SK-N-SH treated with all-trans-retinoic acid at 6 μM for 48 hours (cell line): ENCODE measurements around the gene UVRAG.

Source experiments
- ATAC-seq: fragments of 200-7000 bp; cut with Tn5 transposase; 3 replicates; pipeline ENCODE4 v1.9.1; 2020; ENCODE audit warnings: mild to moderate bottlenecking, moderate library complexity
- ARNTL ChIP-seq: fragments of 450-650 bp; formaldehyde crosslinking; IDR thresholded peaks from 2 replicates; pipeline ENCODE4 v1.5.0; 2020; ENCODE audit warnings: low read depth, mild to moderate bottlenecking, moderate library complexity, borderline replicate concordance
- BACH2 ChIP-seq: fragments of 250-450 bp; sonication (Bioruptor Pico); IDR thresholded peaks from 2 replicates; pipeline ENCODE4 v1.9.0; 2021; ENCODE audit warnings: mild to moderate bottlenecking, borderline replicate concordance
- CREB5 ChIP-seq: fragments of 250-450 bp; sonication (Bioruptor Pico); IDR thresholded peaks from 2 replicates; pipeline ENCODE4 v1.5.1; 2020; ENCODE audit warnings: low read depth, mild to moderate bottlenecking, moderate library complexity
- CSDC2 ChIP-seq: fragments of 250-450 bp; sonication (Bioruptor Pico); IDR thresholded peaks from 2 replicates; pipeline ENCODE4 v1.5.0; 2020; ENCODE audit warnings: mild to moderate bottlenecking, moderate library complexity
- ESRRG ChIP-seq: fragments of 250-450 bp; sonication (Bioruptor Pico); IDR thresholded peaks from 2 replicates; pipeline ENCODE4 v1.6.1; 2021; ENCODE audit warnings: mild to moderate bottlenecking
- ISL1 ChIP-seq: fragments of 250-450 bp; sonication (Bioruptor Pico); IDR thresholded peaks from 2 replicates; pipeline ENCODE4 v2.1.2; 2022; ENCODE audit warnings: mild to moderate bottlenecking, moderate library complexity
- OSR1 ChIP-seq: fragments of 250-450 bp; sonication (Bioruptor Pico); IDR thresholded peaks from 2 replicates; pipeline ENCODE4 v1.8.0; 2022; ENCODE audit warnings: moderate library complexity, mild to moderate bottlenecking, inconsistent platforms
- POU6F1 ChIP-seq: fragments of 250-450 bp; sonication (Bioruptor Pico); IDR thresholded peaks from 2 replicates; pipeline ENCODE4 v1.8.0; 2021; ENCODE audit warnings: low read depth, mild to moderate bottlenecking, moderate library complexity, borderline replicate concordance
- PPARA ChIP-seq: fragments of 250-450 bp; sonication (Bioruptor Pico); IDR thresholded peaks from 2 replicates; pipeline ENCODE4 v1.5.0; 2020; ENCODE audit warnings: mild to moderate bottlenecking, borderline replicate concordance
- RARB ChIP-seq: fragments of 250-450 bp; sonication (Bioruptor Pico); IDR thresholded peaks from 2 replicates; pipeline ENCODE4 v1.8.0; 2021; ENCODE audit warnings: mild to moderate bottlenecking, moderate library complexity
- SNAI2 ChIP-seq: fragments of 250-450 bp; sonication (Bioruptor Pico); IDR thresholded peaks from 2 replicates; pipeline ENCODE4 v1.5.0; 2020; ENCODE audit warnings: mild to moderate bottlenecking, moderate library complexity
- TCF4 ChIP-seq: fragments of 250-450 bp; sonication (Bioruptor Pico); IDR thresholded peaks from 2 replicates; pipeline ENCODE4 v1.8.0; 2021; ENCODE audit warnings: mild to moderate bottlenecking, moderate library complexity, borderline replicate concordance
- TOX ChIP-seq: fragments of 250-450 bp; sonication (Bioruptor Pico); IDR thresholded peaks from 2 replicates; pipeline ENCODE4 v1.8.0; 2021; ENCODE audit warnings: mild to moderate bottlenecking, moderate library complexity, borderline replicate concordance
- TSHZ2 ChIP-seq: fragments of 250-450 bp; sonication (Bioruptor Pico); IDR thresholded peaks from 2 replicates; pipeline ENCODE4 v1.5.0; 2020; ENCODE audit warnings: mild to moderate bottlenecking, moderate library complexity
- ZC3H10 ChIP-seq: fragments of 250-450 bp; sonication (Bioruptor Pico); IDR thresholded peaks from 2 replicates; pipeline ENCODE4 v1.5.1; 2021; ENCODE audit warnings: mild to moderate bottlenecking, moderate library complexity
- ZFP3 ChIP-seq: fragments of 250-450 bp; sonication (Bioruptor Pico); IDR thresholded peaks from 2 replicates; pipeline ENCODE4 v1.5.0; 2020; ENCODE audit warnings: mild to moderate bottlenecking, moderate library complexity
- ZFP30 ChIP-seq: fragments of 450-650 bp; formaldehyde crosslinking; IDR thresholded peaks from 2 replicates; pipeline ENCODE4 v1.5.0; 2022; ENCODE audit warnings: mild to moderate bottlenecking, moderate library complexity
- ZNF565 ChIP-seq: fragments of 450-650 bp; formaldehyde crosslinking; conservative IDR thresholded peaks from 2 replicates; pipeline ENCODE4 v1.5.0; 2020; ENCODE audit warnings: low read depth, mild to moderate bottlenecking, moderate library complexity
- ZNF70 ChIP-seq: fragments of 450-650 bp; formaldehyde crosslinking; IDR thresholded peaks from 2 replicates; pipeline ENCODE4 v1.5.0; 2020; ENCODE audit warnings: mild to moderate bottlenecking, moderate library complexity
- TF ChIP-seq, protein P1 (sequence below): fragments of 250-450 bp; sonication (Bioruptor Pico); IDR thresholded peaks from 2 replicates; pipeline ENCODE4 v1.5.1; 2021; ENCODE audit warnings: mild to moderate bottlenecking, moderate library complexity
- TF ChIP-seq, protein P2 (sequence below): fragments of 250-450 bp; sonication (Bioruptor Pico); IDR thresholded peaks from 2 replicates; pipeline ENCODE4 v1.8.0; 2020; ENCODE audit warnings: mild to moderate bottlenecking, moderate library complexity, borderline replicate concordance

Gene UVRAG

GRCh38 chr11:75834728-75835127 lies 19.7 kb downstream of the UVRAG start (continued):
- TF ChIP-seq, protein P1, sequence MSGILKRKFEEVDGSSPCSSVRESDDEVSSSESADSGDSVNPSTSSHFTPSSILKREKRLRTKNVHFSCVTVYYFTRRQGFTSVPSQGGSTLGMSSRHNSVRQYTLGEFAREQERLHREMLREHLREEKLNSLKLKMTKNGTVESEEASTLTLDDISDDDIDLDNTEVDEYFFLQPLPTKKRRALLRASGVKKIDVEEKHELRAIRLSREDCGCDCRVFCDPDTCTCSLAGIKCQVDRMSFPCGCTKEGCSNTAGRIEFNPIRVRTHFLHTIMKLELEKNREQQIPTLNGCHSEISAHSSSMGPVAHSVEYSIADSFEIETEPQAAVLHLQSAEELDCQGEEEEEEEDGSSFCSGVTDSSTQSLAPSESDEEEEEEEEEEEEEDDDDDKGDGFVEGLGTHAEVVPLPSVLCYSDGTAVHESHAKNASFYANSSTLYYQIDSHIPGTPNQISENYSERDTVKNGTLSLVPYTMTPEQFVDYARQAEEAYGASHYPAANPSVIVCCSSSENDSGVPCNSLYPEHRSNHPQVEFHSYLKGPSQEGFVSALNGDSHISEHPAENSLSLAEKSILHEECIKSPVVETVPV (CRISPR knock-in tag): no peak
- no peak for TF ChIP-seq ZFP3 (CRISPR knock-in tag)
- no peak for TF ChIP-seq ZNF565

DNA sequence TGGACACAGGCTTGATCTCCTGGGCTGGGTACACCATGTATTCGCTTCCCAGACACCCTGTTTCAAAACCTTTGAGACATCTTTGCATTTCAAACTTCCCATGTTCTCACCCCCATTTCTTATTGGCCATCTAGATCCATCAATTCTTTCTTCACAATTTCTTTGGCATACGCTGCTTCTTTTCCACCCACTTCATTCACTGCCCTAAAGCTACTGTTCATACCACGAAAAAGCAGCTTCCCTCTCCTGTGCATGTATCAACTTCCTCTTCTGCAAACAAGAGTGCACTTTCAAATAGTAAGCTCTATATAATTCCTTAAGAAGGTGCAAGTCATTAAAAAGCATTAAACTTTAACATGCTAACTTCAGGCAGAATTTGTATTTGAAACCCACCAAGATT lies 21.4 kb downstream of the UVRAG start:
- no peak for ATAC-seq
- no peak for TF ChIP-seq TCF4 (CRISPR knock-in tag)
- no peak for TF ChIP-seq RARB (CRISPR knock-in tag)
- no peak for TF ChIP-seq OSR1 (CRISPR knock-in tag)
- no peak for TF ChIP-seq TSHZ2
- no peak for TF ChIP-seq ZC3H10 (CRISPR knock-in tag)
- TF ChIP-seq CREB5 (CRISPR knock-in tag): no peak
- no peak for TF ChIP-seq BACH2 (CRISPR knock-in tag)
- no peak for TF ChIP-seq CSDC2
- TF ChIP-seq SNAI2 (CRISPR knock-in tag): no peak
- no peak for TF ChIP-seq TOX
- TF ChIP-seq ZFP30 (CRISPR knock-in tag): no peak
- TF ChIP-seq POU6F1: no peak
- TF ChIP-seq ISL1: no peak
- TF ChIP-seq ESRRG (CRISPR knock-in tag): no peak
- no peak for TF ChIP-seq ARNTL (CRISPR knock-in tag)
- TF ChIP-seq ZNF70: no peak

DNA sequence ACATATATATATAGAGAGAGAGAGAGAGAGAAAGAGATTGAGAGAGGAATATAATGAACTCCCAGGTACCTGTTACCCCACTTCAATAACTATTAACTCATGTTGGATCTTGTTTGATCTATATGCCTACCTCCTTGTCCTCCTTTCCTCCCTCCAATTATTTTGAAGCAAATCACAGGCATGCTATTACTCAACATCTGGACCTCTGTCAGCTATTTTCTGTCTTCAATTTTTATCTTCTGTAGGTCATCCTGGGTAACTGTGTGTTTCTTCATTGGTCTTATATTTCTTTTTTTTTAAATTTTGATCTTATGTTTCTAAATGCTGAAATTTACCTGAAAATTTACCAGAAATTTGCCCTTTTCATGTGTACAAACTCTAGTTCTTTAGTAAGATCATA lies 24.8 kb downstream of the UVRAG start:
- ATAC-seq: no peak
- TF ChIP-seq RARB (CRISPR knock-in tag): no peak
- no peak for TF ChIP-seq SNAI2 (CRISPR knock-in tag)
- no peak for TF ChIP-seq POU6F1
- TF ChIP-seq ARNTL (CRISPR knock-in tag): no peak
- TF ChIP-seq, protein P1 (CRISPR knock-in tag): no peak
- no peak for TF ChIP-seq BACH2 (CRISPR knock-in tag)
- no peak for TF ChIP-seq ISL1
- TF ChIP-seq OSR1 (CRISPR knock-in tag): no peak
- TF ChIP-seq ZNF70: no peak
- no peak for TF ChIP-seq CREB5 (CRISPR knock-in tag)
- no peak for TF ChIP-seq ESRRG (CRISPR knock-in tag)
- TF ChIP-seq PPARA (CRISPR knock-in tag): no peak
- TF ChIP-seq, protein P2, sequence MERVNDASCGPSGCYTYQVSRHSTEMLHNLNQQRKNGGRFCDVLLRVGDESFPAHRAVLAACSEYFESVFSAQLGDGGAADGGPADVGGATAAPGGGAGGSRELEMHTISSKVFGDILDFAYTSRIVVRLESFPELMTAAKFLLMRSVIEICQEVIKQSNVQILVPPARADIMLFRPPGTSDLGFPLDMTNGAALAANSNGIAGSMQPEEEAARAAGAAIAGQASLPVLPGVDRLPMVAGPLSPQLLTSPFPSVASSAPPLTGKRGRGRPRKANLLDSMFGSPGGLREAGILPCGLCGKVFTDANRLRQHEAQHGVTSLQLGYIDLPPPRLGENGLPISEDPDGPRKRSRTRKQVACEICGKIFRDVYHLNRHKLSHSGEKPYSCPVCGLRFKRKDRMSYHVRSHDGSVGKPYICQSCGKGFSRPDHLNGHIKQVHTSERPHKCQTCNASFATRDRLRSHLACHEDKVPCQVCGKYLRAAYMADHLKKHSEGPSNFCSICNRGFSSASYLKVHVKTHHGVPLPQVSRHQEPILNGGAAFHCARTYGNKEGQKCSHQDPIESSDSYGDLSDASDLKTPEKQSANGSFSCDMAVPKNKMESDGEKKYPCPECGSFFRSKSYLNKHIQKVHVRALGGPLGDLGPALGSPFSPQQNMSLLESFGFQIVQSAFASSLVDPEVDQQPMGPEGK (CRISPR knock-in tag): no peak
- TF ChIP-seq TSHZ2: no peak
- no peak for TF ChIP-seq ZFP3 (CRISPR knock-in tag)
- TF ChIP-seq, all 23 proteins: peak for 0
